ENCODE results near the gene KIF20B.
"Not testable (repeated sequence)": the region's sequence is repeated elsewhere in the genome, so short reads cannot be mapped to it uniquely, and the experiment has no call there.

Gene KIF20B

DNA sequence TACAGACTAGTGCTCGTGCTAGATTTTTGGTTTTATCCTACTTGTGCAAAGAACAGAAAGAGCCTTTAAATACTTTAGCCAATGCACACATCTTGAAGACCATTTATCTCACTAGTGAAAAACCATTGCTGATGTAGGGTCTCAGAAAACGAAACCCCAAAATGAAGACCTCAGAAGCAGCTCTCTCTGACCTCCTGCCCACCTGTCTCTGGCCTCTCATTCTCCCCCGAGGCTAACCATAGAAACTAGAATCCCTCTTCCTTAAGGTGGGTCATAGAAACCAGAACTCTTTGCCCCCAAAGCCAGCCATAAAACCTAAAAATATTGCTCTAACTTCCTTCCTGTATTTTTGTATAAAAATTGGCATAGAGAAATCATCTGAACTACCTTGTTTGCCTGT, 112.2 kb downstream of the KIF20B start:
- no peak overlapping the region for H3K4me3 ChIP-seq (ENCODE audit: low read depth in 1 of 2, low read length in 2 of 2)
- H3K27me3 ChIP-seq (ENCODE audit: low read depth, low read length) = no peaks in the 10 kb centered on the region
- no peaks in the 10 kb centered on the region for H3K4me1 ChIP-seq (ENCODE audit: control insufficient read depth in 1 of 2, insufficient read depth in 2 of 2, low read length in 2 of 2)
- H3K36me3 ChIP-seq (ENCODE audit: control insufficient read depth in 1 of 2, insufficient read depth in 2 of 2, low read length in 2 of 2) = no peaks in the 10 kb centered on the region
- H3K9me3 ChIP-seq (ENCODE audit: control insufficient read depth in 1 of 2, low read length in 2 of 2) = no peaks in the 10 kb centered on the region
- no peak overlapping the region for H3K27ac ChIP-seq (ENCODE audit: low read length)

DNA sequence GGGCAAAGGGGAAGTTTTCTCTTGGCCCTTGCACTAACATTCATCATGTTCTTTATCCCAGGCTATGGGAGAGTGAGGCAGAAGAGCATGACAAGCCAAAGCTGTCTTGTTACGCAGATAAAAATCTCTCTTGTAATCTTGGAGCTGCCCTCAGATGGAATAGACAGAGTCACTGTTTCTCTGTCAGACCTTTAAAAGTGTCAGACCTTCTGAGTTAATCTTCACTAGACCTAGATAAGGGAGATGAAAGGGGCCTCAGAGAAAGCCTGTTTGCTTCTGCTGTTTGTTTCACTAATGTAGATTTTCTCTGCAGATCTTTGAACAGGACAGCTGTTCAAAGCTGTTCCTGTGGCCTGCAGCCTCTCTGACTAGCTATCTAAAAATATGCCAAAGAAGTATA, 112.9 kb downstream of the KIF20B start:
- Histone ChIP-seq H3K27me3 (ENCODE audit: low read depth, low read length) (no peaks in the 10 kb centered on the region), H3K27ac (ENCODE audit: low read length) (no peak overlapping the region), H3K4me3 (ENCODE audit: low read depth in 1 of 2, low read length in 2 of 2) (no peak overlapping the region), H3K36me3 (ENCODE audit: control insufficient read depth in 1 of 2, insufficient read depth in 2 of 2, low read length in 2 of 2) (no peaks in the 10 kb centered on the region), H3K9me3 (ENCODE audit: control insufficient read depth in 1 of 2, low read length in 2 of 2) (no peaks in the 10 kb centered on the region), H3K4me1 (ENCODE audit: control insufficient read depth in 1 of 2, insufficient read depth in 2 of 2, low read length in 2 of 2) (no peaks in the 10 kb centered on the region)

DNA sequence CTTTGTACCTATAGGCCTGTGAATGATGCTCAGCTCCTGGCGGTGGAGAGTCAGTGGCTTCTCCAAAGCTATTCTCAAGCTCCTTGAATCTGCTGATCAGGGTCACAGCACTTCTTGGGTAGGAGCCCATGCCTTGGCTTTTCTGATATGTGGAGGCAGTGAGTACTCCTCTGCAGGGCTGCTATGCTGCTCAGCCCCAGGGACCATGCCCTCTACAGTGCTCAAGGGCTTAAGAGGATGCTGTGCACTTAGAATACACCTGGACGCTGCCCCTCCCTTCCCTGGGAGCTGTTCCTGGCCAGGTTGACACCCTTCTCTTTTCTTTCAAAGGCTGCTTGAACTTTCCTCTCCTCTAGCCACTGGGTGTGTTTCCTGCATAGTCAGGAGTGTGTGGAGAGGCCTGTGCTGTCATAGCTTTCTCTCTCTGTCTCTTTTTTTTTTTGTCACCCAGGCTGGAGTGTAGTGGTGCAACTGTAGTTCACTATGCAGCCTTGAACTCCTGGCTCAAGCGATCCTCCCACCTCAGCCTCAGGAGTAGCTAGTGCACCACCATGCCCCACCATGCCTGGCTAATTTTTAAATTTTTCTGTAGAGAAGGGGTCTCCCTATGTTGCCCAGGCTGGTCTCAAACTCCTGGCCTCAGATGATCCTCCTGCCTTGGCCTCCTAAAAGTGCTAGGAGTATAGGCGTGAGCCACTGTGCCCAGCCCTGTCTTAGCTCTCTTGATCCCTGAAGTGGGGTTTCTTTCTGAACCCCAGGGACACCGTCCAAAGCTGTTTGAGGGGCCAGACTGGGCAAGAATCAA, 113.9 kb downstream of the KIF20B start:
- H3K27me3 ChIP-seq (ENCODE audit: low read depth, low read length) = no peaks in the 10 kb centered on the region

DNA sequence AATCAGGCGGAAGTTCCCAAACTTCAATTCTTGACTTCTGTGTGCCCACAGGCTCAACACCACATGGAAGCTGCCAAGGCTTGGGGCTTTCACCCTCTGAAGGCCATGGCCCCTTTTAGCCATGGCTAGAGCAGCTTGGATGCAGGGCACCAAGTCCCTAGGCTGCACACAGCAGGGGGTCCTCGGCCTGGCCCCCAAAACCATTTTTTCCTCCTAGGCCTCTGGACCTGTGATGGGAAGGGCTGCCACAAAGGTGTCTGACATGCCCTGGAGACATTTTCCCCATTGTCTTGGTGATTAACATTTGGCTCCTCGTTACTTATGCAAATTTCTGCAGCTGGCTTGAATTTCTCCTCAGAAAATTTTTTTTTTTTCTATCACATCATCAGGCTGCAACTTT, 117.6 kb downstream of the KIF20B start:
- not testable (repeated sequence) for H3K36me3 ChIP-seq (ENCODE audit: control insufficient read depth in 1 of 2, insufficient read depth in 2 of 2, low read length in 2 of 2); H3K9me3 ChIP-seq (ENCODE audit: control insufficient read depth in 1 of 2, low read length in 2 of 2); H3K4me1 ChIP-seq (ENCODE audit: control insufficient read depth in 1 of 2, insufficient read depth in 2 of 2, low read length in 2 of 2)

More for the DNA sequence above, 113.9 kb downstream of the KIF20B start:
- Histone ChIP-seq H3K9me3 (ENCODE audit: control insufficient read depth in 1 of 2, low read length in 2 of 2) (no peaks in the 10 kb centered on the region), H3K4me3 (ENCODE audit: low read depth in 1 of 2, low read length in 2 of 2) (no peak overlapping the region), H3K27ac (ENCODE audit: low read length) (no peak overlapping the region), H3K4me1 (ENCODE audit: control insufficient read depth in 1 of 2, insufficient read depth in 2 of 2, low read length in 2 of 2) (no peaks in the 10 kb centered on the region), H3K36me3 (ENCODE audit: control insufficient read depth in 1 of 2, insufficient read depth in 2 of 2, low read length in 2 of 2) (no peaks in the 10 kb centered on the region)

More for the DNA sequence above, 117.6 kb downstream of the KIF20B start:
- H3K27me3 ChIP-seq (ENCODE audit: low read depth, low read length); H3K4me3 ChIP-seq (ENCODE audit: low read depth in 1 of 2, low read length in 2 of 2); H3K27ac ChIP-seq (ENCODE audit: low read length): not testable (repeated sequence)
